Peyer's patch (tissue), 4 donors: ENCODE results near the gene CKAP2L. TPM values are rescaled to one million over a fixed set of nuclear protein-coding genes. Genes with fewer than 3 reads are reported as not detected.

ENCODE experiments used
- DNase-seq, 3 donors: peaks; one replicate each; pipeline ENCODE4 v3.0.0-alpha.2; 2017 to 2019
- H3K27ac ChIP-seq, 4 donors: fragments of 200-600 bp; sonication (generic); one replicate each; pipeline ENCODE4 v1.5.1; 2016 to 2019
- H3K27me3 ChIP-seq, 2 donors: fragments of 200-600 bp; sonication (generic); one replicate each; pipeline ENCODE4 v1.5.1; 2019
- H3K36me3 ChIP-seq, 3 donors: fragments of 200-600 bp; sonication (generic); one replicate each; pipeline ENCODE4 v1.5.1; 2016 to 2019
- H3K4me1 ChIP-seq, 4 donors: fragments of 200-600 bp; sonication (generic); one replicate each; pipeline ENCODE4 v1.5.1; 2016 to 2019
- H3K4me3 ChIP-seq, 4 donors: fragments of 200-600 bp; sonication (generic); 1 replicate in 3 of 4; 2 replicates in 1 of 4; pipeline ENCODE4 v1.5.1; 2016 to 2019; ENCODE audit warnings: mild to moderate bottlenecking in 1 of 4
- H3K9me3 ChIP-seq, 4 donors: fragments of 200-600 bp; sonication (generic); one replicate each; pipeline ENCODE4 v1.5.1; 2016 to 2019; ENCODE audit warnings: mild to moderate bottlenecking in 1 of 4
- CTCF ChIP-seq, 6 experiments: fragments of 450-650 bp in 4 of 6; fragments of 200-600 bp in 2 of 6; sonication (generic) in 1 of 6; IDR thresholded peaks; one replicate each; pipeline ENCODE4 v1.5.1; 2017 to 2019; ENCODE audit warnings: antibody characterized with exemption in 6 of 6, mild to moderate bottlenecking in 3 of 6, moderate library complexity in 1 of 6
- POLR2A ChIP-seq, 2 donors: fragments of 450-650 bp; IDR thresholded peaks; one replicate each; pipeline ENCODE4 v1.5.1; 2017; ENCODE audit warnings: antibody characterized with exemption in 2 of 2, mild to moderate bottlenecking in 2 of 2, moderate library complexity in 2 of 2
- total RNA-seq, 4 donors: library from RNA; depleted of rRNA; stranded (reverse); fragments of >200 nt; gene quantifications; one replicate each; pipeline ENCODE4 v1.1.0, GENCODE V29; 2016

The CKAP2L gene
- total RNA-seq, 4 donors from 2014 or later = 0.54 to 19.0 (median 1.3) TPM

GRCh38 chr2:112751451-112752197 is 12.8 kb downstream of the CKAP2L start:
- Histone ChIP-seq H3K4me3 (no peak overlapping the region), H3K9me3 (no peaks in the 10 kb centered on the region), H3K4me1 (peaks cover 0 to 5% (median 0%) of the 10 kb centered on the region in 4 donors), H3K27ac (no peak overlapping the region), H3K36me3 (no peaks in the 10 kb centered on the region), H3K27me3 (no peaks in the 10 kb centered on the region)
- DNase-seq = no peak
- TF ChIP-seq CTCF (IDR thresholded peaks at IDR 0.05) (no peak), POLR2A (IDR thresholded peaks at IDR 0.05) (no peak)

DNA sequence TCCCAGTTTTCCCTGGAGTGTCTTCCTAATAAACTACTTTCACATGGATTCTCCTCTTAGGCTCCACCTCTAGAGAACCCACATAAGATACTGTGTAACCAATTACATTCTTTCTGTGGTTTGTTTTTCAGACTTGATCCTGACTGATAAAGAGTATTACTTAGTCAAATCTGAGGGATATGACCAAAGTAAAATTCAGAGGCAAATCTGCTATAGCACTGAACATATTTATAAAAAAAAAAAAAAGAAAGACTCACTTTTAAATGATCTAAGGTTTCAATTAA is 13.9 kb downstream of the CKAP2L start:
- no peak for TF ChIP-seq POLR2A (IDR thresholded peaks at IDR 0.05)
- TF ChIP-seq CTCF (IDR thresholded peaks at IDR 0.05) = no peak

DNA sequence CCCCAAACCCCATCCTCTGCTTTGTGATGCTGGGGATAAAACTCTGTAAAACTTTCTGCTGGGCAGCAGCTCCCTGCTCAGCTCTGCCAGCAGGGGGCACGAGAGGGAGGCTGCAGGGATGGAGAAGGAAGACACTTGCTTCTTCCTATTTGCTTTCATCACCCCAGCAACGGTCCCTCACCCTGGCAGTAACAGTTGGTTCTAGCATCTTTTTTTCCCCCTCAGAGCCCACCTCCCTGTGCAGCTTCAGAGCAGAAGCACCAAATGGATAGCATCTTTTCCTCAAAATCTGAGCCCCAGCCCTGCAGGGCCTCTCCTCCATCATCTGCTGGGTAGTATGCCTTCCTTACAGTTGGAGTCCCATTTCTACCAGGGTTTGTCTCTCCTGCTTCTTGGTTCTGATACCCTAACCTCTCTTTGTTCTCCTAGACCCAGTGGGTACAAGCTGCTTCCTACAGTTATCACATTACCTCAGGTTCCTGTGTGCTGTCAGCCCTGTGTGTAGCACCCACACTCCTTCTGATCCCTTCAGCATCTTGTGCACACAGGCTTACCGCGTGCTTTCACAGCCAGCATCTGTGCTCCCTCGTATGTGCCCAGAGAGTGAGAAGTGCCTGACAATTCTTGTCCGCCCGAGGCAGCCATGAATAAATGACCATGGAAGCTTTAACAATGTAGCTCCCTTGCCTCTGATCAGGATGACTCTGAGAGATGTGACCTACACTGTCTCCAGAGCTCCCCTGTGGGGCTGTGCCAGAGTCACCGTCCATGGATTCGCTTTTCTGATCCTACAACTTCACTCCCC is 14.5 kb downstream of the CKAP2L start:
- H3K36me3 ChIP-seq = no peaks in the 10 kb centered on the region
- TF ChIP-seq CTCF (IDR thresholded peaks at IDR 0.05) (peak; percentile 71 to 93 (median 86)), POLR2A (IDR thresholded peaks at IDR 0.05) (peak in 1 of 2 donors; percentile 14)

More for the DNA sequence above, 13.9 kb downstream of the CKAP2L start:
- DNase-seq = no peak
- Histone ChIP-seq H3K27me3 (no peaks in the 10 kb centered on the region), H3K36me3 (no peaks in the 10 kb centered on the region), H3K9me3 (no peaks in the 10 kb centered on the region), H3K4me3 (no peak overlapping the region), H3K4me1 (peaks cover 0 to 5% (median 0%) of the 10 kb centered on the region in 4 donors), H3K27ac (no peak overlapping the region)

DNA sequence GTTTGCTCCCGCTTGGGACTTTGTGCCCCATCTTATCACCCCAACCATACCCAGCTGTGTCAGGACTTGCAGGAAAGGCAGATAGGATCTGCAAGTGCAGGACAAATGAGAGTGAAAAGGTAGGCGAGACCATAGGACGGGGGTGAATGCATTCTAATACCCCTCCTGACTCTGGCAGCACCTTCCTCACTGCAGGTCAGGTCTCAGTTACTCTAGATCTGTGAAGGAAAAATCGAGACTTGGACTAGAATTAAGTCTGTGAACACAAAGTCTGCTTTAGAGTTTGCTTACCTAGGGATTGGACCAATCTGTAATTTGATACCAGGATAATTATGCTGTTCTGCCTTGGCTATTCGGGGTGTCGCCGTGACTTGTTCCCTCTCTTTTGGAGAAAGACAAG is 23.9 kb downstream of the CKAP2L start:
- DNase-seq = no peak
- Histone ChIP-seq H3K4me3 (no peak overlapping the region), H3K9me3 (no peaks in the 10 kb centered on the region), H3K27me3 (no peaks in the 10 kb centered on the region), H3K27ac (no peak overlapping the region), H3K36me3 (no peaks in the 10 kb centered on the region), H3K4me1 (no peaks in the 10 kb centered on the region)
- no peak for TF ChIP-seq POLR2A (IDR thresholded peaks at IDR 0.05)
- no peak for TF ChIP-seq CTCF (IDR thresholded peaks at IDR 0.05)

More for the DNA sequence above, 14.5 kb downstream of the CKAP2L start:
- peak; percentile 69 to 88 (median 87) for DNase-seq
- peaks cover 0 to 5% (median 0%) of the 10 kb centered on the region in 4 donors for H3K4me1 ChIP-seq
- H3K4me3 ChIP-seq = no peak overlapping the region
- no peak overlapping the region for H3K27ac ChIP-seq
- no peaks in the 10 kb centered on the region for H3K27me3 ChIP-seq
- no peaks in the 10 kb centered on the region for H3K9me3 ChIP-seq

- Histone ChIP-seq H3K4me3 (no peak overlapping the region), H3K4me1 (peaks cover 0 to 10% (median 0%) of the 10 kb centered on the region in 4 donors), H3K27me3 (no peaks in the 10 kb centered on the region), H3K9me3 (no peaks in the 10 kb centered on the region), H3K36me3 (no peaks in the 10 kb centered on the region), H3K27ac (no peak overlapping the region)
- no peak for DNase-seq
- no peak for TF ChIP-seq POLR2A (IDR thresholded peaks at IDR 0.05)
- no peak for TF ChIP-seq CTCF (IDR thresholded peaks at IDR 0.05)
These were observed 26.7 kb downstream of the CKAP2L start for GRCh38 chr2:112737542-112738232.
